A673 (cell line): ENCODE results near the gene KLK2. TPM values are rescaled to one million over a fixed set of nuclear protein-coding genes. Genes with fewer than 3 reads are reported as not detected.

Source experiments
- BruUV-seq: library from RNA; stranded (reverse); fragments of 400-500 nt; replicated peaks from 2 replicates; lab custom pipeline; 2021; lab: Mats Ljungman, UMichigan
- CTCF ChIA-PET: fragments of 300-600 bp; sonication (Branson Sonifier 250); formaldehyde crosslinking; loops from one replicate; lab custom pipeline; 2022; ENCODE audit warnings: antibody characterized with exemption; lab: Charles Lee
- POLR2A ChIA-PET: fragments of 300-600 bp; sonication (Branson Sonifier 250); formaldehyde crosslinking; loops from one replicate; lab custom pipeline; 2022; ENCODE audit warnings: antibody characterized with exemption; ENCODE audit not compliant: low non-redundant PET; lab: Charles Lee
- DNase-seq: peaks from one replicate; pipeline ENCODE4 v3.0.0-alpha.2; 2015; ENCODE audit warnings: low spot score
- H3K27ac ChIP-seq: fragments of 200-600 bp; sonication (generic); 2 replicates; pipeline ENCODE4 v1.5.1; 2016; ENCODE audit warnings: mixed run types, low read depth, mild to moderate bottlenecking, mixed read lengths, antibody characterized with exemption, low read length; ENCODE audit not compliant: poor library complexity, severe bottlenecking
- H3K27me3 ChIP-seq: fragments of 200-600 bp; sonication (generic); replicated peaks from 2 replicates; pipeline ENCODE4 v1.6.1; 2017; ENCODE audit warnings: mixed run types, low read depth, mild to moderate bottlenecking, mixed read lengths, antibody characterized with exemption, low read length; ENCODE audit not compliant: insufficient read depth, poor library complexity
- H3K36me3 ChIP-seq: fragments of 200-600 bp; sonication (generic); 2 replicates; pipeline ENCODE4 v1.6.1; 2016; ENCODE audit warnings: mixed run types, mild to moderate bottlenecking, mixed read lengths, antibody characterized with exemption, low read length; ENCODE audit not compliant: insufficient read depth, poor library complexity, severe bottlenecking
- H3K4me1 ChIP-seq: fragments of 200-600 bp; sonication (generic); 2 replicates; pipeline ENCODE4 v1.6.1; 2017; ENCODE audit warnings: mixed run types, mild to moderate bottlenecking, mixed read lengths, antibody characterized with exemption, low read length; ENCODE audit not compliant: insufficient read depth, poor library complexity, severe bottlenecking
- H3K4me3 ChIP-seq: fragments of 200-600 bp; sonication (generic); 2 replicates; pipeline ENCODE4 v1.5.1; 2016; ENCODE audit warnings: low read depth, mixed run types, mild to moderate bottlenecking, mixed read lengths, low read length; ENCODE audit not compliant: poor library complexity, severe bottlenecking
- H3K9me3 ChIP-seq: fragments of 200-600 bp; sonication (generic); 2 replicates; pipeline ENCODE4 v1.6.1; 2016; ENCODE audit warnings: mixed run types, low read depth, mild to moderate bottlenecking, mixed read lengths, antibody characterized with exemption, low read length; ENCODE audit not compliant: poor library complexity, severe bottlenecking
- CTCF ChIP-seq: fragments of 300-800, 200-600 bp; sonication (generic); conservative IDR thresholded peaks from 2 replicates; pipeline ENCODE4 v1.5.1; 2017; ENCODE audit warnings: low read depth, mild to moderate bottlenecking, antibody characterized with exemption, low read length, moderate library complexity, mixed read lengths
- EZH2 ChIP-seq: fragments of 200-600 bp; sonication (generic); IDR thresholded peaks from 2 replicates; pipeline ENCODE4 v1.6.1; 2017; ENCODE audit warnings: borderline replicate concordance, low read depth, mild to moderate bottlenecking, mixed read lengths, antibody characterized with exemption, low read length; ENCODE audit not compliant: poor library complexity, severe bottlenecking
- intact Hi-C: fragments of 100-400 bp; cut with micrococcal nuclease; formaldehyde crosslinking; loops from one replicate; pipeline ENCODE4 v1.10.0; 2022; ENCODE audit not compliant: unreplicated experiment
- total RNA-seq: library from RNA; stranded (reverse); gene quantifications from 2 replicates; pipeline ENCODE4 v1.2.3, GENCODE V29; 2021

KLK2 gene
- total RNA-seq, 1 experiment from 2014 or later, result not detected

DNA sequence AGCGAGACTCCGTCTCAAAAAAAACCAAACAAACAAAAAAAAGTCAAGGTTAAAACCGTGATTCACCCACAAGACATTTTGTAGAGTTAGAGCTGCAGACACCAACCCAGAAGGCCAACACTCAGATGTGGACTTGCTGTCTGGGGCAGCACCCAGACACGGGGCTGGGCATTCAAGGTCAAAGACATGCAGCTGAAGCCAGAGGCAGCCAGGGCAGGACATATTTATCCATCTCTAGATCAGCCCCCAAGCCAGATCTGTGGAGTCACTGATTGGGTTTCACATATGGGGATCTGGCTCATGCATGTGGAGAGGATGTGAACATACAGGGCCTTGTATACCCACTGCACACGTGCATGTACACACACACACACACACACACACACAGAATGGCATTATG, 43.4 kb upstream of the KLK2 start:
- DNase-seq, result no peak
- peaks cover 3% of the 10 kb centered on the region for H3K27me3 ChIP-seq
- intact Hi-C loops, result no loop called here
- H3K4me3 ChIP-seq, result no peak overlapping the region
- no TSS peak for BruUV-seq
- TF ChIP-seq EZH2, result no peak
- no peak for TF ChIP-seq CTCF
- CTCF ChIA-PET, result no interaction called here
- no peaks in the 10 kb centered on the region for H3K4me1 ChIP-seq
- no peak overlapping the region for H3K27ac ChIP-seq
- POLR2A ChIA-PET, result no interaction called here
- H3K36me3 ChIP-seq, result no peaks in the 10 kb centered on the region
- no peaks in the 10 kb centered on the region for H3K9me3 ChIP-seq

DNA sequence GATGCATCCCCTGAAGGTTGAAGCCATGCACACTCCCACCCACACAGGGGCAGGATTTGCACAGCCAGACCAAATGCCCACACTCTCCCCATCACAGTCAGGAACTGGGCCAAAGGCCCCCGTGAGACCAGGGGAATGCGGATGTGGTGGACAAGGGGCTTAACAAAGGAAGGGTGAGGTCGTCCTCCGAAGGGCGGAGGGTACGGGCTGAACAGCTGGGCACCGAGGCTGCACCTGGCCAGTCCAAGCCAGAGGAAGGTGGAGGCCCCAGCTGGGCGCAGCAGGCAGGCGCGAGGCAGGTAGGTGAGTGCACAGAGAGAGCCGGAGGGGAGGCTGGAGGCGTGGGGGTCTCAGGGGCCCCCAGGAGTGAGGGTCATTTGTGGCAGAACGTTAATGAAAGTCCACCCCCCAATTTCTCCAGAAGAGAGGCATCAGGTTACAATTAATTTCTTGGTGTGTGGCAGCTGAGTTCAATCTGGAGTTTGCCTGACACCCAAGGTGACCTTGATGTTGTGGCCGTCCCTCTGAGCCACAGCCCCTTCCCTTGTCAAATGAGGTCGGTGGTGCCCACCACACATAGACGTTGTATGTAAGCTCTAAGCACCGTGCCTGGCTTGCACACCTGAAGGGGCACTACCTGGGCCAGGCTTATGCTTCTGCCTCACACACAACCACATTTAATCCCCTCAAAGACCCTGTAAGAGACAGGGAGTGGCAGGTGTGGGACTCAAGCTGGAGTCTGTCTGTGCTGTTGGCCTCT, 42.8 kb upstream of the KLK2 start:
- Histone ChIP-seq H3K27ac (no peak overlapping the region), H3K4me1 (no peaks in the 10 kb centered on the region), H3K9me3 (no peaks in the 10 kb centered on the region), H3K27me3 (peaks cover under 1% of the 10 kb centered on the region), H3K4me3 (no peak overlapping the region), H3K36me3 (no peaks in the 10 kb centered on the region)
- ChIA-PET POLR2A (no interaction called here), CTCF (no interaction called here)
- TF ChIP-seq CTCF (no peak), EZH2 (no peak)
- BruUV-seq, result no TSS peak
- no peak for DNase-seq
- intact Hi-C loops, result no loop called here

DNA sequence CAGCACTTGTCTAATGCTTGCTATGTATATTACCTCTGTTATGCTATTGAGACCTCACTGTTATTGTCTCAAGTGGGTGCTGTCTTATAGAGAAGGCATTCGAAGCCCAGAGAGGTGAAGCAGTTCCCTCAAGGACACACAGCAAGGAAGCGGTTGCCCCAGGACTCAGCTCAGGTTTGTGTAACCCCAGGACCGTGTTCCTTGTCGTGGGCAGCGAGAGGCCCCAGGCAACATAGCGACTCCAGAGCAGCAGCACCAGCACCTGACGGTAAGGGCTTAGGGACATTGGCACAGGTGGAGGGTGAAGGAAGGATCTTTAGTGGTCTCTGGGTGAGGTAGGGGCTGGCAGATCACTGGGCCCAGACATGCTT, 42.2 kb upstream of the KLK2 start:
- BruUV-seq, result no TSS peak
- DNase-seq, result no peak
- ChIA-PET POLR2A (no interaction called here), CTCF (no interaction called here)
- Histone ChIP-seq H3K9me3 (no peaks in the 10 kb centered on the region), H3K36me3 (no peaks in the 10 kb centered on the region), H3K4me1 (no peaks in the 10 kb centered on the region), H3K27ac (no peak overlapping the region), H3K27me3 (no peaks in the 10 kb centered on the region), H3K4me3 (no peak overlapping the region)
- intact Hi-C loops, result no loop called here
- no peak for TF ChIP-seq CTCF
- TF ChIP-seq EZH2, result no peak
